ENCODE data around the gene FAAP20. TPM values are rescaled to one million over a fixed set of nuclear protein-coding genes. Genes with fewer than 3 reads are reported as not detected.

The FAAP20 gene
- total RNA-seq, 1 experiment from 2014 or later: 114 TPM

DNA sequence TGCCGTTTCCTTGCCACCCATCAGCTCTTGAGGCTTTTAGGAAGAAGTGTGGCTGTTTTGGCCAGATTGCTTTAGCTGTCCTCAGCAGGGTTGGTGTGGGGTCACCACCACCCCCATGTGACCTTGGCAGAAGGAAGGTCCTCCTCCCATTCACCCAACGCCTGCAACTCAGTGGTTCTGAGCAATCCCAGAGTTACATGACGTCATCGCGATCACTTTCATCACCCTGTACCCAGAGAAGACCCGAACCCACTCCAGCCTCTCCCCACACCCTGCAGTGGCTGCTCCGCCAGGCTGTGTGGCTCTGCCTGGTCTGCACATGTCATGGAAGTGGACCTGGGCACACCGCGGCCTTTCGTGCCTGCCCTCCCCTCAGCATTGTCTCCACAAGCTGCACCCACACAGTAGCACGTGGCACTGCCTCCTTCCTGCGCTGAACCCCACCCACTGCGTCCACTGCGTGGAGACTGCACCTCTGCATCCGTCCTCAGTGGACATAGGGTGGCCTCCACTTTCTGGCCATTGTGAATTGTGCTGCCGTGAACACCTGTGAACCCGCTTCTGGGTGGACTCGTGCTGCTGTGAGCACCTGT is 16.5 kb downstream of the FAAP20 start:
- H3K27me3 ChIP-seq (ENCODE audit: low read length): no peaks in the 10 kb centered on the region
- ChIA-PET POLR2A (ENCODE audit: unreplicated experiment) (no interaction called here), CTCF (no interaction called here)
- peaks cover 12% of the 10 kb centered on the region for H3K4me1 ChIP-seq (ENCODE audit: insufficient read depth, low read length)
- H3K9me3 ChIP-seq (ENCODE audit: low read length): no peaks in the 10 kb centered on the region
- no peaks in the 10 kb centered on the region for H3K36me3 ChIP-seq (ENCODE audit: low read depth, low read length)
- H2AFZ ChIP-seq (ENCODE audit: low read length): no peak overlapping the region
- H3K27ac ChIP-seq (ENCODE audit: low read length): no peak overlapping the region
- no peak overlapping the region for H3K9ac ChIP-seq (ENCODE audit: low read length)
- no peak for TF ChIP-seq EZH2 (IDR thresholded peaks at IDR 0.05; ENCODE audit: low read length, unreplicated experiment)
- TF ChIP-seq, protein P1, sequence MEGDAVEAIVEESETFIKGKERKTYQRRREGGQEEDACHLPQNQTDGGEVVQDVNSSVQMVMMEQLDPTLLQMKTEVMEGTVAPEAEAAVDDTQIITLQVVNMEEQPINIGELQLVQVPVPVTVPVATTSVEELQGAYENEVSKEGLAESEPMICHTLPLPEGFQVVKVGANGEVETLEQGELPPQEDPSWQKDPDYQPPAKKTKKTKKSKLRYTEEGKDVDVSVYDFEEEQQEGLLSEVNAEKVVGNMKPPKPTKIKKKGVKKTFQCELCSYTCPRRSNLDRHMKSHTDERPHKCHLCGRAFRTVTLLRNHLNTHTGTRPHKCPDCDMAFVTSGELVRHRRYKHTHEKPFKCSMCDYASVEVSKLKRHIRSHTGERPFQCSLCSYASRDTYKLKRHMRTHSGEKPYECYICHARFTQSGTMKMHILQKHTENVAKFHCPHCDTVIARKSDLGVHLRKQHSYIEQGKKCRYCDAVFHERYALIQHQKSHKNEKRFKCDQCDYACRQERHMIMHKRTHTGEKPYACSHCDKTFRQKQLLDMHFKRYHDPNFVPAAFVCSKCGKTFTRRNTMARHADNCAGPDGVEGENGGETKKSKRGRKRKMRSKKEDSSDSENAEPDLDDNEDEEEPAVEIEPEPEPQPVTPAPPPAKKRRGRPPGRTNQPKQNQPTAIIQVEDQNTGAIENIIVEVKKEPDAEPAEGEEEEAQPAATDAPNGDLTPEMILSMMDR (conservative IDR thresholded peaks at IDR 0.05; ENCODE audit: low read depth, low read length): no peak
- TF ChIP-seq EZH2phosphoT487 (IDR thresholded peaks at IDR 0.05; ENCODE audit: borderline replicate concordance, low read length): no peak
- ATAC-seq (no peak), DNase-seq (no peak)
- H3K79me2 ChIP-seq (ENCODE audit: low read length): no peaks in the 10 kb centered on the region
- no peaks in the 10 kb centered on the region for H3F3A ChIP-seq (ENCODE audit: low read length, unreplicated experiment)
- intact Hi-C loops (cut with micrococcal nuclease): no loop called here
- H4K20me1 ChIP-seq (ENCODE audit: low read length): no peaks in the 10 kb centered on the region
- no peaks in the 10 kb centered on the region for H3K9me2 ChIP-seq (replicated peaks; ENCODE audit: low read length)
- no TSS peak for BruUV-seq (replicated peaks)
- no peak overlapping the region for H3K4me3 ChIP-seq (ENCODE audit: low read length)
- no peak overlapping the region for H3K4me2 ChIP-seq (ENCODE audit: low read length)

DNA sequence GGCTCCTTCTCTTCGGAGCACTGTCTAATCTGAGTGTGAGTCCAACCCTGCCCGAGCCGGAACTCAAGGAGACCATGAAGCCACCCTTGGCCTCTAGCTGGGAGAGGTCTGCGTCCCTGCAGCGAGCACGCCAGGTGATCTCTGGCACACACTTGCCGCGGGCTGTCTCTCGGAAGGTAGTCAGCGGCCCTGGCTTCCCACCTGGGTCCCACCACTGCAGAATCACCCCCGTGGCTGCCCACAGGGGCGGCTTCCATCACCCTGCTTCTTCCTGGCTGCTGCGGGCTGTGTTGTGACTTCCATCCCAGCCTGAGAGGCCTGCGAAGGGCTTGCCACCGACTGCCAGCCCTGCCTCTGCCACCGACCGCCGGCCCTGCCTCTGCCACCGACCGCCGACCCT is 17.0 kb downstream of the FAAP20 start:
- no peak overlapping the region for H2AFZ ChIP-seq (ENCODE audit: low read length)
- peaks cover 12% of the 10 kb centered on the region for H3K4me1 ChIP-seq (ENCODE audit: insufficient read depth, low read length)
- H4K20me1 ChIP-seq (ENCODE audit: low read length): no peaks in the 10 kb centered on the region
- ATAC-seq (no peak), DNase-seq (no peak)
- no peaks in the 10 kb centered on the region for H3F3A ChIP-seq (ENCODE audit: low read length, unreplicated experiment)
- intact Hi-C loops (cut with micrococcal nuclease): no loop called here
- ChIA-PET POLR2A (ENCODE audit: unreplicated experiment) (no interaction called here), CTCF (no interaction called here)
- no peak overlapping the region for H3K27ac ChIP-seq (ENCODE audit: low read length)
- H3K4me2 ChIP-seq (ENCODE audit: low read length): no peak overlapping the region
- no peak overlapping the region for H3K9ac ChIP-seq (ENCODE audit: low read length)
- H3K27me3 ChIP-seq (ENCODE audit: low read length): no peaks in the 10 kb centered on the region
- no peak for TF ChIP-seq EZH2 (IDR thresholded peaks at IDR 0.05; ENCODE audit: low read length, unreplicated experiment)
- TF ChIP-seq, protein P1 (conservative IDR thresholded peaks at IDR 0.05; ENCODE audit: low read depth, low read length): no peak
- TF ChIP-seq EZH2phosphoT487 (IDR thresholded peaks at IDR 0.05; ENCODE audit: borderline replicate concordance, low read length): no peak
- H3K79me2 ChIP-seq (ENCODE audit: low read length): no peaks in the 10 kb centered on the region
- no peaks in the 10 kb centered on the region for H3K9me3 ChIP-seq (ENCODE audit: low read length)
- H3K9me2 ChIP-seq (replicated peaks; ENCODE audit: low read length): no peaks in the 10 kb centered on the region
- BruUV-seq (replicated peaks): no TSS peak
- no peaks in the 10 kb centered on the region; the same call in 1 of the 2 replicates for H3K36me3 ChIP-seq (ENCODE audit: low read depth, low read length)
- H3K4me3 ChIP-seq (ENCODE audit: low read length): no peak overlapping the region

DNA sequence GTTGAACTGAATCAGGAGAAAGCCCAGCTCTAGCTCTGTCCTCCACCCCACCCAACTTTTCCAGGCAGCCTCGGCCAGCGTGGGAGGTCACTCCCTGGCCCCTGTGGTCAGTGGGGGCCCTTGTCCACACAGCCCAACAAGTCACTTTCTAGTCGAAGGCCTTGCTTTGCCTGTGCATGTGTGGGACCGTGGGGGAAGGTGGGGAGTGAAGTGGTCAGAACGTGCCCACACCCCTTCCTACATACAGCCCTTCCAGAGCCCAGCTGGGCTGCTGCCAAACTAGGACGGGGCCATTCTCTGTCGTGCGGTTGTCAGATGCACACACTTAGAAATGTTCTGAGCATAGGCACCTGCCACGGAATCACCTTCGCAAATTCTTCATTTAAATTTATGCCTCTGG is 18.0 kb downstream of the FAAP20 start:
- no TSS peak for BruUV-seq (replicated peaks)
- no peaks in the 10 kb centered on the region for H3K9me3 ChIP-seq (ENCODE audit: low read length)
- H3K79me2 ChIP-seq (ENCODE audit: low read length): no peaks in the 10 kb centered on the region
- no peaks in the 10 kb centered on the region for H3F3A ChIP-seq (ENCODE audit: low read length, unreplicated experiment)
- no peak overlapping the region for H3K27ac ChIP-seq (ENCODE audit: low read length)
- no peak overlapping the region for H3K4me3 ChIP-seq (ENCODE audit: low read length)
- ATAC-seq: no peak
- H3K4me1 ChIP-seq (ENCODE audit: insufficient read depth, low read length): peaks cover 12% of the 10 kb centered on the region
- no peaks in the 10 kb centered on the region for H3K27me3 ChIP-seq (ENCODE audit: low read length)
- CTCF ChIA-PET: no interaction called here
- no peak overlapping the region for H2AFZ ChIP-seq (ENCODE audit: low read length)
- no peak for DNase-seq
- H3K9me2 ChIP-seq (replicated peaks; ENCODE audit: low read length): no peaks in the 10 kb centered on the region
- H3K4me2 ChIP-seq (ENCODE audit: low read length): no peak overlapping the region
- no peak for TF ChIP-seq EZH2phosphoT487 (IDR thresholded peaks at IDR 0.05; ENCODE audit: borderline replicate concordance, low read length)
- TF ChIP-seq, protein P1 (conservative IDR thresholded peaks at IDR 0.05; ENCODE audit: low read depth, low read length): no peak
- TF ChIP-seq EZH2 (IDR thresholded peaks at IDR 0.05; ENCODE audit: low read length, unreplicated experiment): no peak
- POLR2A ChIA-PET (ENCODE audit: unreplicated experiment): no interaction called here
- no peaks in the 10 kb centered on the region for H4K20me1 ChIP-seq (ENCODE audit: low read length)
- H3K36me3 ChIP-seq (ENCODE audit: low read depth, low read length): no peaks in the 10 kb centered on the region; the same call in 1 of the 2 replicates
- no peak overlapping the region for H3K9ac ChIP-seq (ENCODE audit: low read length)
- intact Hi-C loops (cut with micrococcal nuclease): no loop called here

Data from PC-3 (cell line).